ENCODE results near the gene KLF12. TPM values are rescaled to one million over a fixed set of nuclear protein-coding genes. Genes with fewer than 3 reads are reported as not detected.

The KLF12 gene
- polyA plus RNA-seq, 3 donors: 0.04 to 1.3 (median 0.38) TPM

DNA sequence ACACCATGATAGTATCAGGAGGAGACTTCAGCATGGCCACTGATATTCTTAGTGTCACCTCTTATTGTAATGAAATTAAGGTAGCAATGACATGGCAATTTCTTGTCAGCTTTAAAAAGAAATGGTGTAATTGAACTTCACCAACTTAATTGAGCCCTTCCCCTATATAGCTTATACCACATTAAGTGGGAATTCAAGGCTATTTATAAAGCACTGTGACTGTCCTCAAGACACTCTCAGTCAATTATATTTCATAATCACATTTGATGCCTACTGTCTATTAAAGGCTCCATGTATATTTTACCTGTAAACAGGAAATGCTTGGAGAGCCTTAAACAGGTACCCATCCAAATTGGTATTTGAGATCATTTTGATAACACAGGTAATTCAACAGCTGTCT is 28.3 kb downstream of the KLF12 start:
- Histone ChIP-seq H3K27me3 (ENCODE audit: control insufficient read depth in 2 of 2, insufficient read depth in 2 of 2, low read length in 2 of 2) (no peaks in the 10 kb centered on the region), H3K4me2 (replicated peaks; ENCODE audit: extremely low read depth, low read length, poor library complexity, severe bottlenecking) (no peak overlapping the region), H3K79me2 (ENCODE audit: insufficient read depth, low read length) (no peaks in the 10 kb centered on the region), H3K36me3 (replicated peaks in 1 of 2; ENCODE audit: control insufficient read depth in 1 of 2, insufficient read depth in 2 of 2, low read length in 2 of 2) (no peaks in the 10 kb centered on the region), H4K20me1 (ENCODE audit: insufficient read depth, low read length) (no peaks in the 10 kb centered on the region), H3K27ac (ENCODE audit: low read depth in 1 of 2, low read length in 2 of 2) (no peak overlapping the region), H3K4me1 (ENCODE audit: control insufficient read depth in 1 of 2, insufficient read depth in 2 of 2, low read length in 2 of 2) (no peaks in the 10 kb centered on the region), H3K9ac (ENCODE audit: insufficient read depth, low read length, poor library complexity, severe bottlenecking) (no peak overlapping the region), H3K4me3 (replicated peaks in 1 of 3; ENCODE audit: low read depth in 2 of 3, low read length in 3 of 3) (no peak overlapping the region), H2AFZ (ENCODE audit: insufficient read depth, low read depth, low read length, poor library complexity, severe bottlenecking) (no peak overlapping the region), H3K9me3 (replicated peaks in 1 of 2; ENCODE audit: control insufficient read depth in 1 of 2, insufficient read depth in 1 of 2, low read length in 2 of 2) (no peaks in the 10 kb centered on the region)
- Mint-ChIP-seq H3K4me1 (no peaks in the 10 kb centered on the region), H3K27me3 (ENCODE audit: low read depth in 3 of 3) (no peaks in the 10 kb centered on the region), H3K9me3 (peaks cover 0 to 7% (median 2%) of the 10 kb centered on the region in 7 donors), H3K36me3 (no peaks in the 10 kb centered on the region), H3K27ac (no peak overlapping the region), H3K4me3 (no peak overlapping the region)
- no peak for DNase-seq
- intact Hi-C loops (cut with micrococcal nuclease): no loop called here
- TF ChIP-seq, protein P1, sequence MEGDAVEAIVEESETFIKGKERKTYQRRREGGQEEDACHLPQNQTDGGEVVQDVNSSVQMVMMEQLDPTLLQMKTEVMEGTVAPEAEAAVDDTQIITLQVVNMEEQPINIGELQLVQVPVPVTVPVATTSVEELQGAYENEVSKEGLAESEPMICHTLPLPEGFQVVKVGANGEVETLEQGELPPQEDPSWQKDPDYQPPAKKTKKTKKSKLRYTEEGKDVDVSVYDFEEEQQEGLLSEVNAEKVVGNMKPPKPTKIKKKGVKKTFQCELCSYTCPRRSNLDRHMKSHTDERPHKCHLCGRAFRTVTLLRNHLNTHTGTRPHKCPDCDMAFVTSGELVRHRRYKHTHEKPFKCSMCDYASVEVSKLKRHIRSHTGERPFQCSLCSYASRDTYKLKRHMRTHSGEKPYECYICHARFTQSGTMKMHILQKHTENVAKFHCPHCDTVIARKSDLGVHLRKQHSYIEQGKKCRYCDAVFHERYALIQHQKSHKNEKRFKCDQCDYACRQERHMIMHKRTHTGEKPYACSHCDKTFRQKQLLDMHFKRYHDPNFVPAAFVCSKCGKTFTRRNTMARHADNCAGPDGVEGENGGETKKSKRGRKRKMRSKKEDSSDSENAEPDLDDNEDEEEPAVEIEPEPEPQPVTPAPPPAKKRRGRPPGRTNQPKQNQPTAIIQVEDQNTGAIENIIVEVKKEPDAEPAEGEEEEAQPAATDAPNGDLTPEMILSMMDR (IDR thresholded peaks at IDR 0.05): no peak

DNA sequence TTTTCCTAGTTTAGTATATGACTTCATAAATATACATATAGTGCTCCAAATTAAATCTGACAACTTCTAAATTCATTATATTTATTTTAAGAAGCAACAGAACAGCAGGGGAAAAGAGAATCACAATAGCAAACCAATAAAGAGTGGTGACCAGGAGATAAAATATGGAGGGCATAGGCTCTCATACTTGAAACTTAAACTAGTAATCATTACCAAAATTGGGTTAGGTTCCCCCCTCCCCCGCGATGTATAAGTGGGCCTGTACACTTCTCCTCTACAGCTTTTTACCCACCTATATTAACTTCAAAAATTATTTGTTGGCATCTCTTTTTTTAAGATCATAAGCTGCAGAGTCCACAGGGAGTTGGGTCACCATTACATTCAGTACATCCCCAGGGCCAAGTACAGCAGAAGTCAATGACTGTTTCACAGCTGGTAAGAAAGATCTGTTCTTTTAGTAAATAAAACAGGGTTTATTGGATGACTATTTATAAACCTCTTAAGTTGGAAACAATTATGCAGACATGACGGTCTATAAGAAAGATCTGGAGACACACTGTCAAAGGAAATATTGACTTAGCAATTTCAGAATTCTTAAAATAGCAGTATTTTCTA is 29.4 kb downstream of the KLF12 start:
- H3K9me3 ChIP-seq (replicated peaks in 1 of 2; ENCODE audit: control insufficient read depth in 1 of 2, insufficient read depth in 1 of 2, low read length in 2 of 2): no peaks in the 10 kb centered on the region
- no peak overlapping the region for H2AFZ ChIP-seq (ENCODE audit: insufficient read depth, low read depth, low read length, poor library complexity, severe bottlenecking)
- TF ChIP-seq, protein P1 (IDR thresholded peaks at IDR 0.05): no peak
- no peaks in the 10 kb centered on the region for H3K36me3 ChIP-seq (replicated peaks in 1 of 2; ENCODE audit: control insufficient read depth in 1 of 2, insufficient read depth in 2 of 2, low read length in 2 of 2)
- intact Hi-C loops (cut with micrococcal nuclease): no loop called here
- Mint-ChIP-seq H3K9me3 (peaks cover 0 to 7% (median 0%) of the 10 kb centered on the region in 7 donors), H3K27me3 (ENCODE audit: low read depth in 3 of 3) (peaks cover 0 to under 1% (median 0%) of the 10 kb centered on the region in 3 donors), H3K27ac (no peak overlapping the region), H3K4me1 (no peaks in the 10 kb centered on the region), H3K36me3 (no peaks in the 10 kb centered on the region), H3K4me3 (no peak overlapping the region)
- H3K4me3 ChIP-seq (replicated peaks in 1 of 3; ENCODE audit: low read depth in 2 of 3, low read length in 3 of 3): no peak overlapping the region
- no peaks in the 10 kb centered on the region for H3K79me2 ChIP-seq (ENCODE audit: insufficient read depth, low read length)
- no peaks in the 10 kb centered on the region for H3K27me3 ChIP-seq (ENCODE audit: control insufficient read depth in 2 of 2, insufficient read depth in 2 of 2, low read length in 2 of 2)
- H3K9ac ChIP-seq (ENCODE audit: insufficient read depth, low read length, poor library complexity, severe bottlenecking): no peak overlapping the region
- WGBS (ENCODE audit: insufficient coverage): 100% methylated on average over 1 of the region's 3 CpGs
- no peaks in the 10 kb centered on the region for H3K4me1 ChIP-seq (ENCODE audit: control insufficient read depth in 1 of 2, insufficient read depth in 2 of 2, low read length in 2 of 2)
- DNase-seq: no peak
- H3K4me2 ChIP-seq (replicated peaks; ENCODE audit: extremely low read depth, low read length, poor library complexity, severe bottlenecking): no peak overlapping the region
- H4K20me1 ChIP-seq (ENCODE audit: insufficient read depth, low read length): no peaks in the 10 kb centered on the region
- no peak overlapping the region for H3K27ac ChIP-seq (ENCODE audit: low read depth in 1 of 2, low read length in 2 of 2)

All from CD14-positive monocyte (primary cell).